ENCODE measurements around the gene MORN1. TPM values are rescaled to one million over a fixed set of nuclear protein-coding genes. Genes with fewer than 3 reads are reported as not detected.

The MORN1 gene
- total RNA-seq, 2 experiments from 2014 or later = 5.9 to 6.6 TPM

DNA sequence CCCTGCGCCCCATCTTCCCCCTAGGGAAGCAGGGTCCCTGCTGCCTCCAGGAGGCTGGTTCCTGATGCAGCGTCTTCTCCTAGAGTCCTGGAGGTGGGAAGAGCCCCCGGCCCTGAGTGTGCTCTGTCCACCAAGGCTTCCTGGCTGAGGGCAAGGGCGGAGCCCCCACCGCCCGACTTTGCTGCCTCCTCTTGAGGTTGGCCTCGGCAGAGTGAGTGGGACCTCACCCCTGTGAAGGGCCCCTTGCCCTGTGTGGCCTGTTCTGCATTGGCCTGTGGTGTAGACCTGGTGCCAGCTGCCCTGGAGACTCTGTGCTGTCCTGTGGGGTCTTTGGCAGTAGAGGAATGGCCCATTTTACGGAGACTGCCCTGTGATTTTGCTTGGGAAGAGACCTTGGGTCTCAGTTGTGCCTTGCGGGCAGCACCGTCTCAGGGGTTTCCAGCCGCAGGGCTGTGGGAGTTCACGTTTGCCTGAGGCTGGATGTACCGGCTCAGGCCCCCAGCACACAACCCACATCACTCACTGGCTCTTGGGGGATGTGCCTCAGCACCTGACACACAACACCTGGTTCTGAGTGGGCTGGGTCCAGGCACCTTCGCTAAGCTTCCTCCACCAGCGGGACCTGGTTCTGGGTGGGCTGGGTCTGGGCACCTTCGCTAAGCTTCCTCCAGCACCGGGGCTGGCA lies 89.6 kb downstream of the MORN1 start:
- H3K27me3 Mint-ChIP-seq = no peaks in the 10 kb centered on the region

DNA sequence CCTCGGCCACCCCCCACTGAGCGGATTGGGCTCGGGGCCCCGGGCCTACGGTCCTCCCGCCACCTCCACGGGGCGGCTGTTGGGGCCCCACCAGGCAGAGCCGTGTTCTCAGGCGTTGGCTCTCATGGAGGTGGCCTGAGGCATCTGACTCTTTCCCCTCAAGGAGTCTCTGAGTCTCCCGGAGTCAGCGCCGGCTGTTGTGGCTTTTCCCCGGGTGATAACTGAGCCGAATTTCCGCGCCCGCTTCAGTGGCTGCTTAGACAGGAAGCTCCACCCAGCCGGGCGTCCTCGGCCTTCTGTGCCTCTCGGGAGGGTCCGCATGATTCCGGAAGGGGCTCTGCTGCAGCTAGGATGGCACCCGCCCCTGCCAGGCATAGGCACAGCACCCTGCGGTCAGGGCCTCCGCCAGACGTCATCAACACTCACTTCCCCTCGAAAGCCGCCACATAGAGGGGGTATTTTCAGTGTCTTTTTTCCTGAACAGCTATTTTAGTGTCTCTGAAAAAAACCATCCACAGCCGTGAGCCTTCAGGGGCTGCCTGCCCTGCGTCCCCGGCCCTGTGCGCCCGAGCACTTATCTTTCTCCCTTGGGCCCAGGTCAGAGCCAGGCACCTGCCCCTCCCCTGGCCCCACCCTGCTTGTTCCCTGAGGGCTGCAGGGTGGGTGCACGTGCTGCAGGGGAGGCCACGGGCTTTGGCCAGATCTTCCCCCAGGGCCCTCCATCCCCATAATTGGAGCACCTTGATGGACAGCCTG lies 90.3 kb downstream of the MORN1 start:
- intact Hi-C loops (cut with micrococcal nuclease) = loop anchor here (1.0 to 5.0 kb wide), 2 partner anchors 11 to 44 kb away; no protein-coding TSS in a partner anchor
- H3K4me3 Mint-ChIP-seq = peak overlapping the region; percentile 81
- ATAC-seq (peak; percentile 83), DNase-seq (peak; percentile 98)
- peaks cover 55% of the 10 kb centered on the region for H3K4me1 Mint-ChIP-seq (ENCODE audit: low read depth)
- no peaks in the 10 kb centered on the region for H3K9me3 Mint-ChIP-seq
- ChIA-PET CTCF (interaction anchor here (1.0 to 3.6 kb wide), 9 partner anchors 10 to 161 kb away, joined by 3 to 15 read pairs (median 5); partner anchors contain the start of gene FAAP20), POLR2A (interaction anchor here (0.9 to 3.9 kb wide), 15 partner anchors 9 to 98 kb away, joined by 3 to 33 read pairs (median 4); partner anchors contain the start of gene SKI)
- H3K27me3 Mint-ChIP-seq = no peaks in the 10 kb centered on the region
- H3K27ac Mint-ChIP-seq = peak overlapping the region; percentile 99
- TF ChIP-seq, protein P1, sequence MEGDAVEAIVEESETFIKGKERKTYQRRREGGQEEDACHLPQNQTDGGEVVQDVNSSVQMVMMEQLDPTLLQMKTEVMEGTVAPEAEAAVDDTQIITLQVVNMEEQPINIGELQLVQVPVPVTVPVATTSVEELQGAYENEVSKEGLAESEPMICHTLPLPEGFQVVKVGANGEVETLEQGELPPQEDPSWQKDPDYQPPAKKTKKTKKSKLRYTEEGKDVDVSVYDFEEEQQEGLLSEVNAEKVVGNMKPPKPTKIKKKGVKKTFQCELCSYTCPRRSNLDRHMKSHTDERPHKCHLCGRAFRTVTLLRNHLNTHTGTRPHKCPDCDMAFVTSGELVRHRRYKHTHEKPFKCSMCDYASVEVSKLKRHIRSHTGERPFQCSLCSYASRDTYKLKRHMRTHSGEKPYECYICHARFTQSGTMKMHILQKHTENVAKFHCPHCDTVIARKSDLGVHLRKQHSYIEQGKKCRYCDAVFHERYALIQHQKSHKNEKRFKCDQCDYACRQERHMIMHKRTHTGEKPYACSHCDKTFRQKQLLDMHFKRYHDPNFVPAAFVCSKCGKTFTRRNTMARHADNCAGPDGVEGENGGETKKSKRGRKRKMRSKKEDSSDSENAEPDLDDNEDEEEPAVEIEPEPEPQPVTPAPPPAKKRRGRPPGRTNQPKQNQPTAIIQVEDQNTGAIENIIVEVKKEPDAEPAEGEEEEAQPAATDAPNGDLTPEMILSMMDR (IDR thresholded peaks at IDR 0.05) = no peak
- peaks cover 25% of the 10 kb centered on the region for H3K36me3 Mint-ChIP-seq (ENCODE audit: low read depth)

More for the DNA sequence above, 89.6 kb downstream of the MORN1 start:
- DNase-seq (peak; percentile 52), ATAC-seq (no peak)
- ChIA-PET CTCF (interaction anchor here (1.0 to 3.6 kb wide), 10 partner anchors 10 to 107 kb away, joined by 3 to 15 read pairs (median 4); partner anchors contain the start of gene FAAP20), POLR2A (interaction anchor here (0.6 to 3.9 kb wide), 13 partner anchors 10 to 99 kb away, joined by 3 to 33 read pairs (median 5); partner anchors contain the start of gene SKI)
- Mint-ChIP-seq H3K9me3 (no peaks in the 10 kb centered on the region), H3K4me3 (peak overlapping the region; percentile 81), H3K36me3 (ENCODE audit: low read depth) (peaks cover 21% of the 10 kb centered on the region), H3K4me1 (ENCODE audit: low read depth) (peaks cover 49% of the 10 kb centered on the region), H3K27ac (peak overlapping the region; percentile 99)
- intact Hi-C loops (cut with micrococcal nuclease) = loop anchor here (1.0 to 5.0 kb wide), 2 partner anchors 11 to 44 kb away; no protein-coding TSS in a partner anchor
- TF ChIP-seq, protein P1 (IDR thresholded peaks at IDR 0.05) = no peak

DNA sequence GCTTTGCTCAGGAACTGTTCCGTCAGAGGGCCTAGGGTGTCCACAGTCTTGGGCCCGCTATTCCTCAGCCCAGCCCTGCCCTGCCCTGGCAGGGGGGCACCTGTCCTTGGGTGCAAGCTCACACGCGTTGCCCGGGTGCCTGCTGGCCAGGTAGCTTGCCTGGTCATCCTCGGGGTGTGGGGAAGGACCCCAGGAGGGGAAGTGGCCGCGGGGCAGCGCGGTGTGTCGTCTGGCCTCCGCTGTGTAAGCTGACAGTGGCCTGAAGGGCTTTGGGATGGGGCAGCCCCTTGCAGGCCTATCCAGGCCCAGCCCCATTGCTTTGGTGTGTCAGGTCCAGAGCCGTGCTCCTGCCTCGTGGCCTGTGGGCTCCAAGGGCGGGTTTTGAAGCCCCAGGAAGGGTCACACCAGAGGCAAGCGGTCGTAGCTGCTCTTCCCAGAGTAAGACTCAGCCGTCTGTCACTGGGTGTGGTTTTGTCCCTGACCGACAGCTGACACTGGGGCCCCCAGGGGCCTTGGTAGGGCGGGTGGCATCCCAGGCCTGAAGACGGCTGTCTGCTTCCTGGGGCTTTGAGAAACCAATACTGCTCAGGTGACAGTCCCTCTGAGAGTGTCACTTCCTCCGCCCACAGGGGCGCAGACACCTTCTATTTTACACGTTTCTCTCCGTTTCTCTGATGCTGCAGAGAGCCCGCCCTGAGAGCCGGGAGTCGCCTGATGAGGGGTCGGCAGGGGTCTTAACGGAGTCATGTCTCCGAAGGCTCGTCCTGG lies 91.2 kb downstream of the MORN1 start:
- intact Hi-C loops (cut with micrococcal nuclease) = loop anchor here (5.0 kb wide), 1 partner anchor 43 kb away; no protein-coding TSS in a partner anchor
- ATAC-seq = peak; percentile 76
- peaks cover 62% of the 10 kb centered on the region for H3K4me1 Mint-ChIP-seq (ENCODE audit: low read depth)

DNA sequence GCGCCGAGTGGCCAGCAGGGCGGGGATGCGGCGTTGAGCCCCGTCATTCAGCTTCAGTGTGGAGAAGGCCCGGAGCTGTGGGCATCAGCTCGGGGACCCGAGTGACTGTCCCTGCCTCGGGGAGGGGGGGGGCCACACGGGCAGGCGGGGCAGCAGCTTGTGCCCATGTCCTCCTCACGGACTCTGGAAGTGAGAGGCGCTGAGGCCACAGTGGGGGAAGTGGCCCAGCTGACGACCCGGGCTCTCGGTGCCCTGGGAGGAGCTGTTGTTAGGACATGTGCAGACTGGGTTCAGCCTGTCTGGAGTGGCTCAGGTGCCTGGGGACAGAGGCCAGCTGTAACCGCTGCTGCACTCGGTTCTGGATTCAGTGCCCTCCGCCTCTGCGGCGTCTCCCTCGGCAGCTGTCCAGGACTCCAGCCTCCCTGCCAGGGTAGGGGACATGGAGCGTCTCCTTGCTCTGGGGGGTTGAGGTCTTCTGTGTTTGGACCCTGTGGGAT lies 92.2 kb downstream of the MORN1 start:
- Mint-ChIP-seq H3K4me1 (ENCODE audit: low read depth) (peaks cover 71% of the 10 kb centered on the region), H3K27ac (peak overlapping the region; percentile 99), H3K4me3 (peak overlapping the region; percentile 35), H3K36me3 (ENCODE audit: low read depth) (peaks cover 15% of the 10 kb centered on the region), H3K27me3 (no peaks in the 10 kb centered on the region), H3K9me3 (no peaks in the 10 kb centered on the region)
- TF ChIP-seq, protein P1 (IDR thresholded peaks at IDR 0.05) = no peak
- DNase-seq = no peak
- CTCF ChIA-PET = interaction anchor here (0.6 to 3.6 kb wide), 8 partner anchors 8 to 159 kb away, joined by 3 to 15 read pairs (median 5); partner anchors contain the start of gene FAAP20
- ATAC-seq = no peak
- POLR2A ChIA-PET = interaction anchor here (0.7 to 2.7 kb wide), 8 partner anchors 8 to 71 kb away, joined by 3 to 23 read pairs (median 4); partner anchors contain the start of gene SKI
- intact Hi-C loops (cut with micrococcal nuclease) = no loop called here

More for the DNA sequence above, 91.2 kb downstream of the MORN1 start:
- TF ChIP-seq, protein P1 (IDR thresholded peaks at IDR 0.05) = no peak
- ChIA-PET CTCF (interaction anchor here (1.0 to 3.6 kb wide), 8 partner anchors 9 to 160 kb away, joined by 3 to 15 read pairs (median 5); partner anchors contain the start of gene FAAP20), POLR2A (interaction anchor here (0.6 to 3.9 kb wide), 19 partner anchors 9 to 225 kb away, joined by 3 to 33 read pairs (median 4); partner anchors contain the start of gene SKI)
- Mint-ChIP-seq H3K27ac (peak overlapping the region; percentile 99), H3K9me3 (no peaks in the 10 kb centered on the region), H3K36me3 (ENCODE audit: low read depth) (peaks cover 20% of the 10 kb centered on the region), H3K27me3 (no peaks in the 10 kb centered on the region), H3K4me3 (peak overlapping the region; percentile 81)
- DNase-seq = peak; percentile 96

Data from activated CD8-positive, alpha-beta T cell treated with anti-CD3 and anti-CD28 coated beads for 36 hours (primary cell).